ENCODE results near the gene RASGRF1.
"Not testable (repeated sequence)": the region's sequence is repeated elsewhere in the genome, so short reads cannot be mapped to it uniquely, and the experiment has no call there.

The RASGRF1 gene

DNA sequence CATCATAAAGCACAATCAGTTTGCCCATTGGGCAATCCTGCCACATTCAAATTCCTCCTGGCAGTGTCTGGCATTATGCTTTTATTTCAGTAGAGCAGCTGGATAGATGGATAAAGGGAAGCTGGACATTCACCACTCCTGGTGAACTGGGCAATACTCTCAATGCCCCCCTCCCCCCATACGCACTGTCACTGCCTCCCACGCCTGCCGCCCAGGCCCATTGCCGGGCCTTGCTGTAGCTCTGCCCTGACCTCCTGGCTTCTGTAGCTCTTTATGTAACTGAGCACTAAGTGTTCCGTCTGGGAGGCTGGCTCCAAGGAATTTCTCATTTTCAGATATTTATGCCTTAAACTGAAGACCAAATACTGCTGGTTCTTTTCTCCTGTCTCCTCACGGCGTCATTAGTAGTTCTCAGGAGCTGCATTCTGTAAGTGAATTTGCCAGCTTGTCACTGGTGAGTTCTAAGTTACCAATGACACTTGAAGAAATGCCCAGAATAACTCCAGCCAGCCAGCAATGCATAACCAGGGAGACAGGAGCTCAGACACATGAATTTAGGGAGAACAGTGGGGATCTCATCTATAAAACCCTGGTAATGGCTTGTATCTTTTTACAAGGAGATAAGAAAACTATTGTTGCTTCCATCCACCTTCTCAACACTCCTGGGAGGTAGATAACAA is 25.5 kb upstream of the RASGRF1 start:
- no peak overlapping the region for H3K27ac ChIP-seq
- no peak for TF ChIP-seq ZFX (IDR thresholded peaks at IDR 0.05)
- TF ChIP-seq, protein P1, sequence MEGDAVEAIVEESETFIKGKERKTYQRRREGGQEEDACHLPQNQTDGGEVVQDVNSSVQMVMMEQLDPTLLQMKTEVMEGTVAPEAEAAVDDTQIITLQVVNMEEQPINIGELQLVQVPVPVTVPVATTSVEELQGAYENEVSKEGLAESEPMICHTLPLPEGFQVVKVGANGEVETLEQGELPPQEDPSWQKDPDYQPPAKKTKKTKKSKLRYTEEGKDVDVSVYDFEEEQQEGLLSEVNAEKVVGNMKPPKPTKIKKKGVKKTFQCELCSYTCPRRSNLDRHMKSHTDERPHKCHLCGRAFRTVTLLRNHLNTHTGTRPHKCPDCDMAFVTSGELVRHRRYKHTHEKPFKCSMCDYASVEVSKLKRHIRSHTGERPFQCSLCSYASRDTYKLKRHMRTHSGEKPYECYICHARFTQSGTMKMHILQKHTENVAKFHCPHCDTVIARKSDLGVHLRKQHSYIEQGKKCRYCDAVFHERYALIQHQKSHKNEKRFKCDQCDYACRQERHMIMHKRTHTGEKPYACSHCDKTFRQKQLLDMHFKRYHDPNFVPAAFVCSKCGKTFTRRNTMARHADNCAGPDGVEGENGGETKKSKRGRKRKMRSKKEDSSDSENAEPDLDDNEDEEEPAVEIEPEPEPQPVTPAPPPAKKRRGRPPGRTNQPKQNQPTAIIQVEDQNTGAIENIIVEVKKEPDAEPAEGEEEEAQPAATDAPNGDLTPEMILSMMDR (conservative IDR thresholded peaks at IDR 0.05) = no peak

DNA sequence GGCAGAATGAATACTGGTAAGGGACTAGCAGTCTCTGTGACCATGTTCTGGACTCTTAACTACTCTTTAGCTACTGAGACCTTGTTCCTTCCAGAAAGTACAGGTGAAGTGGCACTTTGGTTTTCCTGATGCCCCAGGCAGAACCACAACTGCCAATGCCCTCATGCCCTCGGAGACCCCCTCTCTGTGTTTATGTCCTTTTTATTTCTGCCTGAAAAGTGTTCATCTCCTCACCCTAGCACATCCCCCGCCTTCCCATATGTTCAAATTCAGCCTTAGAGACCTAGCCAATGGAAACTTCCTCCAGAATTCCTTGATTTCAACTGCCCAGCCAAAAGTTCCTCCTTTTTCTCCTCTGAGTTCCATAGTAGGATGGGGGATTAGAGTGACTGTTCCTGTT is 23.3 kb upstream of the RASGRF1 start:
- TF ChIP-seq ZFX (IDR thresholded peaks at IDR 0.05) = no peak
- TF ChIP-seq, protein P1 (conservative IDR thresholded peaks at IDR 0.05) = no peak
- H3K27ac ChIP-seq = no peak overlapping the region

DNA sequence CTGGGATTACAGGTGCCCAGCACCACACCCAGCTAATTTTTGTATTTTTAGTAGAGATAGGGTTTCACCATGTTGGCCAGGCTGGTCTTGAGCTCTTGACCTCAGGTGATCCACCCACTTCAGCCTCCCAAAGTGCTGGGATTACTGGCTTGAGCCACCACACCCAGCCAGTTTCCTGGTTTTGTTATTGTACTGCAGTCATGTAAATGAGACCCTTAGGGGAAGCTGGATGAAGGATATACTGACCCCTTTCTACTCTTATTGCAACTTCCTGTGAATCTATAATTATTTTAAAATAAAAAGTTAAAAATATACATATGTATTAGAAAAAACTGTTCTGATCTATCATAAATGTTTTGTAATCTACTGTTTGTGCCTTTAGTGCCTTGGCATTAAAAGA is 20.8 kb upstream of the RASGRF1 start:
- not testable (repeated sequence) for H3K27ac ChIP-seq

DNA sequence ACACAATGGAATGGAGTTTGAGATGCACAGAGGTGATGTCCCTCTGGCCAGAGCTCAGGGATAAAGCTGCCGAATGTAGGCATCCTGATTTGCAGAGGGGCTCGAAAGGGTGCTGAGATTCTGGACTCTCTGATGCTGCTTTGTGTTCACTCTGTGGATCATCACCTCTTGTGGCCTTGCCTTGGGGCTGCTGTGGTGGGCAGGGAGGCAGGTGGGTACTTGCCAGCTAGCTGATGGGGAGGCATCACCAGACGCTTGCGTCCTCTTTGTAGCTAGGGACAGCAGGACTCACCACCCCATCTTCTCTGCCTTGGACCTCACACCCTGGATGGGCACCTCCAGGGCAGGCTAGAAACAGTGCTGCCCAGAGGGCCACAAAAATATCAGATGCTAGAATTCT is 14.6 kb upstream of the RASGRF1 start:
- no peak overlapping the region for H3K27ac ChIP-seq
- no peak for TF ChIP-seq ZFX (IDR thresholded peaks at IDR 0.05)
- TF ChIP-seq, protein P1 (conservative IDR thresholded peaks at IDR 0.05) = no peak

DNA sequence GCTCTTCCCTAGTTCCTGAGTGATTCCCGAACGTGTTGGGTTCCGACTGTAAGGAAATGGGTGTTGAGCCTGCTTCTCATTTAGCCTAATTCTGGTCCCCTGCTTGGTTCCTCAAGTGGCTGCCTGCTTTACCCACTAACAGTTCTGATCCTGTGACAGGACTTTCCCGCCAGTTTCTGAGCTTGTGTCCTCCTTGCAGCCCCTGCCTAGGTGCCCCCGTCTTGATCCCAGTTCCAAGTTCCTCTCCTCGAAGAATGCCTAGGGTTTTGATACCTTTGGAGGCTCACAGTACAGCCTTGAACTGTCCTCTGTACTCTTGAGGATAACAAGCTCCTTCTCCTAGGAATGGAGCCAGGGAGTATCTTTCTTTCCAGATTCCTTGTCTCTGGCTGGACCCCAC is 12.0 kb upstream of the RASGRF1 start:
- no peak for TF ChIP-seq ZFX (IDR thresholded peaks at IDR 0.05)
- TF ChIP-seq, protein P1 (conservative IDR thresholded peaks at IDR 0.05) = no peak
- H3K27ac ChIP-seq = no peak overlapping the region

DNA sequence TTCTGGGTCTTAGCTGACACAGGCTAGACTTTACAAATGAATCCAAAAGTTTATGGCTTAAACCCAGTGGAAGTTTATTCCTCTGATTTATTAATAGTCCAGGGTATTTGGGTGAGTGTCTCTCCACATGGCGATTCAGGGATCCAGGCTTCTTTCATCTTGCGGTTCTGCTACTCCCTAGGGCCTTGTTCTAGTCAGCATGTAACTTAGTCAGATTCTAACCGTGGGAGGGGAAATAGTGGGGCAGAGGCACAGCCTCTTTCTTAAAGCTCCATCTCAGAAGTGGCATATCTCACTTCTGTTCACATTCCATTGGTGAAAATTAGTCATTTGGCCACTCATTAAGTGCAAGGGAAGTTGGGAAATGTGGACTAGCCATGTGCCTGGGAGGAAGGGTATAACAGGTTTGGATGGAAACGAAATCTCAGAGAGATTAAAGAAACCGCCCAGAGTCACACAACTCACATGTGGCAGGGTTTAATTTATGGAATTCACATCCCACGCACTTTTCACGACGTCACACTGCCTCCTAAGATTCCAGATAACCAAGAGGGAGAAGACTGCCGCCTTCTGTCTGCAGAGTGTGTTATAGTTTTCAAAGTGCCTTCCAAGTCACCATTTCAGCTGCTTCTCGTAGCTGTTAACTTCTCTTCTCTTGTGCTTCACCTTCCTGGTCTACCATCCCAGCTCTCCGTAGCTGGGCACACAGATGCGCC is 11.4 kb upstream of the RASGRF1 start:
- no peak overlapping the region for H3K27ac ChIP-seq
- no peak for TF ChIP-seq ZFX (IDR thresholded peaks at IDR 0.05)
- TF ChIP-seq, protein P1 (conservative IDR thresholded peaks at IDR 0.05) = peak; percentile 16; the same call in 1 of the 2 replicates

DNA sequence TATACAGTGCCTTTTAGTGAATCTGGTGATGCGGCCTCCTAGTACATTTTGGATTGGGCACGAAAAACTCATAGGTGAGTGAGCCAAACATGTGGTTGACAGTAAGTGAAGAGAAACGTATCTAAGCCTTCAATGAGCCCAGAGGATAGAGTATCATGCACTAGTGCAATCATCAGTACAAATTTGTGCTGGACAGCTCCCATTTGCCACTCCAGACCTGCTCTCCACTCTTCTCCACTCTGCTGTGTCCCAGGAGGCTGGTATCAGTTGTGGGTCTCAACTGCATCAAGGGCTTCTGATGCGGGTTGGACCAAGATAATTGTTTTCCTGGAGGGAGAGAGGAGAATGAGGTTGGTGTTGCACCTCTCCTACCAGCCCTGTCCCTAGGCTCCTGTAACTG is 9.1 kb upstream of the RASGRF1 start:
- no peak overlapping the region for H3K27ac ChIP-seq
- TF ChIP-seq, protein P1 (conservative IDR thresholded peaks at IDR 0.05) = no peak
- TF ChIP-seq ZFX (IDR thresholded peaks at IDR 0.05) = no peak

Data from C4-2B (cell line).